HepG2 (cell line): ENCODE measurements around the gene DIO1. TPM values are rescaled to one million over a fixed set of nuclear protein-coding genes. Genes with fewer than 3 reads are reported as not detected.

Source experiments
- BRCA1 ChIP-seq: sonication (generic); formaldehyde crosslinking; IDR thresholded peaks from 2 replicates; pipeline ENCODE4 v1.4.0; 2020; ENCODE audit warnings: missing genetic modification reagents
- DRAP1 ChIP-seq: IDR thresholded peaks from 2 replicates; pipeline ENCODE4 v1.6.1; 2016; ENCODE audit warnings: missing genetic modification reagents, missing compliant biosample characterization
- KAT8 ChIP-seq: IDR thresholded peaks from 2 replicates; pipeline ENCODE4 v1.6.1; 2016; ENCODE audit warnings: missing genetic modification reagents, missing compliant biosample characterization
- MAFK ChIP-seq, 2 experiments: IDR thresholded peaks in 1 of 2; conservative IDR thresholded peaks in 1 of 2; 2 replicates each; pipeline ENCODE4 v1.6.1; 2011; ENCODE audit warnings: improper control_type of control experiment in 2 of 2, low read length in 2 of 2
- POLR2A ChIP-seq, 2 experiments: IDR thresholded peaks; 2 replicates each; pipeline ENCODE4 v1.6.1; 2011; ENCODE audit warnings: low read depth in 2 of 2, low read length in 2 of 2, mild to moderate bottlenecking in 1 of 2, moderate library complexity in 1 of 2; ENCODE audit not compliant: insufficient read depth in 1 of 2
- RAD21 ChIP-seq: fragments of 450-650 bp; formaldehyde crosslinking; IDR thresholded peaks from 2 replicates; pipeline ENCODE4 v1.5.0; 2020; ENCODE audit warnings: mild to moderate bottlenecking
- RCOR2 ChIP-seq: IDR thresholded peaks from 2 replicates; pipeline ENCODE4 v1.6.1; 2016; ENCODE audit warnings: missing biosample characterization, missing genetic modification reagents
- SCMH1 ChIP-seq: sonication (generic); formaldehyde crosslinking; IDR thresholded peaks from 2 replicates; pipeline ENCODE4 v1.9.0; 2021; ENCODE audit warnings: missing genetic modification reagents, mild to moderate bottlenecking, borderline replicate concordance
- SKIL ChIP-seq: sonication (generic); formaldehyde crosslinking; IDR thresholded peaks from 2 replicates; pipeline ENCODE4 v1.8.0; 2022; ENCODE audit warnings: missing genetic modification reagents, mild to moderate bottlenecking, moderate library complexity, borderline replicate concordance
- THAP11 ChIP-seq: IDR thresholded peaks from 2 replicates; pipeline ENCODE4 v1.6.1; 2016; ENCODE audit warnings: missing biosample characterization, missing genetic modification reagents
- TOPORS ChIP-seq: sonication (generic); formaldehyde crosslinking; IDR thresholded peaks from 2 replicates; pipeline ENCODE4 v1.8.0; 2023; ENCODE audit warnings: mild to moderate bottlenecking, missing genetic modification reagents
- YEATS2 ChIP-seq: sonication (generic); formaldehyde crosslinking; IDR thresholded peaks from 2 replicates; pipeline ENCODE4 v1.4.0; 2020; ENCODE audit warnings: missing genetic modification reagents, borderline replicate concordance
- YEATS4 ChIP-seq: sonication (generic); formaldehyde crosslinking; IDR thresholded peaks from 2 replicates; pipeline ENCODE4 v1.4.0; 2020; ENCODE audit warnings: missing genetic modification reagents, borderline replicate concordance
- ZBTB26 ChIP-seq: IDR thresholded peaks from 2 replicates; pipeline ENCODE4 v1.6.1; 2016; ENCODE audit warnings: missing compliant biosample characterization, missing genetic modification reagents, borderline replicate concordance
- ZMAT3 ChIP-seq: sonication (generic); formaldehyde crosslinking; conservative IDR thresholded peaks from 2 replicates; pipeline ENCODE4 v1.7.0; 2021; ENCODE audit warnings: missing genetic modification reagents
- ZNF251 ChIP-seq: sonication (generic); formaldehyde crosslinking; IDR thresholded peaks from 2 replicates; pipeline ENCODE4 v1.9.0; 2021; ENCODE audit warnings: mild to moderate bottlenecking, missing genetic modification reagents
- ZNF274 ChIP-seq: sonication (generic); formaldehyde crosslinking; IDR thresholded peaks from 2 replicates; pipeline ENCODE4 v1.5.1; 2020; ENCODE audit warnings: mild to moderate bottlenecking, missing genetic modification reagents
- ZNF280B ChIP-seq: sonication (generic); formaldehyde crosslinking; IDR thresholded peaks from 2 replicates; pipeline ENCODE4 v1.5.0; 2020; ENCODE audit warnings: missing genetic modification reagents, mild to moderate bottlenecking, borderline replicate concordance
- ZNF577 ChIP-seq: sonication (generic); formaldehyde crosslinking; IDR thresholded peaks from 2 replicates; pipeline ENCODE4 v1.4.0; 2020; ENCODE audit warnings: mild to moderate bottlenecking, low read depth, missing genetic modification reagents, borderline replicate concordance
- ZNF749 ChIP-seq: sonication (generic); formaldehyde crosslinking; IDR thresholded peaks from 2 replicates; pipeline ENCODE4 v1.8.0; 2022; ENCODE audit warnings: mild to moderate bottlenecking, missing genetic modification reagents, moderate library complexity, borderline replicate concordance
- ZNF775 ChIP-seq: sonication (generic); formaldehyde crosslinking; IDR thresholded peaks from 2 replicates; pipeline ENCODE4 v1.4.0; 2020; ENCODE audit warnings: missing genetic modification reagents, mild to moderate bottlenecking, moderate library complexity, borderline replicate concordance
- polyA plus RNA-seq, 8 experiments: library from polyadenylated mRNA; depleted of rRNA in 3 of 8; stranded (reverse) in 7 of 8; unstranded in 1 of 8; fragments of >200 nt; fragmentation: Illumina TruSeq in 4 of 8; extraction: Trizol in 4 of 8; gene quantifications; 2 replicates each; pipeline versions ENCODE4 v1.2.1 to v1.2.3, GENCODE V29; 2011 to 2016; ENCODE audit warnings: low read depth in 4 of 8, missing spikeins in 1 of 8, mixed read lengths in 1 of 8; ENCODE audit not compliant: insufficient read depth in 1 of 8
- total RNA-seq, 5 experiments: library from RNA; depleted of rRNA; stranded (reverse); fragments of >200 nt; fragmentation: Illumina TruSeq; extraction: Trizol; gene quantifications; 2 replicates each; pipeline ENCODE4 v1.2.3, GENCODE V29; 2016; ENCODE audit warnings: low read depth in 1 of 5
- TF ChIP-seq, protein P1 (sequence below): sonication (generic); formaldehyde crosslinking; IDR thresholded peaks from 2 replicates; pipeline ENCODE4 v1.5.1; 2020; ENCODE audit warnings: mild to moderate bottlenecking, missing genetic modification reagents, moderate library complexity

Gene DIO1
- total and polyA plus RNA-seq, 2 of the 13 experiments (the other 11 are each of a cell fraction or from before 2014, with no cell fraction given): 13.5 to 45.6 TPM

- TF ChIP-seq YEATS2 (CRISPR knock-in tag): peak; percentile 49; the same call in 1 of the 2 replicates
- TF ChIP-seq ZNF577 (CRISPR knock-in tag): no peak
- no peak for TF ChIP-seq ZBTB26 (CRISPR knock-in tag)
- TF ChIP-seq ZMAT3 (CRISPR knock-in tag): 0 out of 2 replicates have a peak, but pooled peaks have one; percentile 60
- peak; percentile 10; the same call in 1 of the 2 replicates for TF ChIP-seq RAD21 (CRISPR knock-in tag)
- no peak for TF ChIP-seq MAFK (conservative IDR thresholded peaks at IDR 0.05 in 1 of 2, IDR thresholded peaks at IDR 0.05 in 1 of 2; ENCODE audit: low read length in 2 of 2)
- peak; percentile 26 to 60; a peak in 2 of 4 replicates for TF ChIP-seq POLR2A (IDR thresholded peaks at IDR 0.05; ENCODE audit: insufficient read depth in 1 of 2, low read depth in 2 of 2, low read length in 2 of 2)
- TF ChIP-seq, protein P1, sequence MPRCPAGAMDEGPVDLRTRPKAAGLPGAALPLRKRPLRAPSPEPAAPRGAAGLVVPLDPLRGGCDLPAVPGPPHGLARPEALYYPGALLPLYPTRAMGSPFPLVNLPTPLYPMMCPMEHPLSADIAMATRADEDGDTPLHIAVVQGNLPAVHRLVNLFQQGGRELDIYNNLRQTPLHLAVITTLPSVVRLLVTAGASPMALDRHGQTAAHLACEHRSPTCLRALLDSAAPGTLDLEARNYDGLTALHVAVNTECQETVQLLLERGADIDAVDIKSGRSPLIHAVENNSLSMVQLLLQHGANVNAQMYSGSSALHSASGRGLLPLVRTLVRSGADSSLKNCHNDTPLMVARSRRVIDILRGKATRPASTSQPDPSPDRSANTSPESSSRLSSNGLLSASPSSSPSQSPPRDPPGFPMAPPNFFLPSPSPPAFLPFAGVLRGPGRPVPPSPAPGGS (CRISPR knock-in tag): no peak
- TF ChIP-seq BRCA1 (CRISPR knock-in tag): no peak
- no peak for TF ChIP-seq SCMH1 (CRISPR knock-in tag)
- TF ChIP-seq YEATS4 (CRISPR knock-in tag): peak; percentile 56; the same call in 1 of the 2 replicates
- peak; percentile 46; the same call in 1 of the 2 replicates for TF ChIP-seq DRAP1
- TF ChIP-seq ZNF274 (CRISPR knock-in tag): peak; percentile 55; the same call in 1 of the 2 replicates
- no peak for TF ChIP-seq SKIL (CRISPR knock-in tag)
- TF ChIP-seq KAT8 (CRISPR knock-in tag): peak; percentile 85
- peak; percentile 67; the same call in 1 of the 2 replicates for TF ChIP-seq THAP11 (CRISPR knock-in tag)
- TF ChIP-seq ZNF775 (CRISPR knock-in tag): no peak
- TF ChIP-seq ZNF280B (CRISPR knock-in tag): no peak
- no peak for TF ChIP-seq TOPORS (CRISPR knock-in tag)
- no peak for TF ChIP-seq ZNF251 (CRISPR knock-in tag)
- no peak for TF ChIP-seq ZNF749 (CRISPR knock-in tag)
- peak; percentile 70; the same call in 1 of the 2 replicates for TF ChIP-seq RCOR2 (CRISPR knock-in tag)
Measured at GRCh38 chr1:53889304-53890298, 4.4 kb upstream of the DIO1 start, which contains the start of gene YIPF1 (continued).
